GM19328 (cell line): Measurements from ENCODE around the gene OTOF.

Experiments used
- ATAC-seq: cut with Tn5 transposase; IDR thresholded peaks from one replicate; pipeline ENCODE4 v1.9.1; 2021; ENCODE audit warnings: mild to moderate bottlenecking, moderate library complexity; ENCODE audit not compliant: unreplicated experiment

OTOF gene

DNA sequence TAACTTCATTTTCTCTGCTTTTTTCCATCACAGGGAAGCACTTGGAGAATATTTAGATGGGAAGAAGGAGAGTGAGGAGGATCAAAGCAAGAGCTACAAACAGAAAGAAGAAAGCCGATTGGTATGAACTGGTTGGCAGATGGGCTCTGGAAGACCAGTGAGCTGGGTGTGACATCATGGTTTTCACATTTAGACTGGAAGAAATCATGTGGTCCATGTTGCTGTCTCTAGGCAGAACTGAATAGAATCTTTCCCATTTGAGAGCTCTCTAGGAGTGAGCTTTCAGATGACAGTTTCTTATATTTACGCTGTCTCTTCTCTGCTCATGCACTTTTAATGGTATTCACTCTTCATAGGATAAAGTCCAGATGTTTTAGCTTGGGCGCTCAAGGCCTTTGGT is 63.6 kb downstream of the OTOF start:
- no peak for ATAC-seq

DNA sequence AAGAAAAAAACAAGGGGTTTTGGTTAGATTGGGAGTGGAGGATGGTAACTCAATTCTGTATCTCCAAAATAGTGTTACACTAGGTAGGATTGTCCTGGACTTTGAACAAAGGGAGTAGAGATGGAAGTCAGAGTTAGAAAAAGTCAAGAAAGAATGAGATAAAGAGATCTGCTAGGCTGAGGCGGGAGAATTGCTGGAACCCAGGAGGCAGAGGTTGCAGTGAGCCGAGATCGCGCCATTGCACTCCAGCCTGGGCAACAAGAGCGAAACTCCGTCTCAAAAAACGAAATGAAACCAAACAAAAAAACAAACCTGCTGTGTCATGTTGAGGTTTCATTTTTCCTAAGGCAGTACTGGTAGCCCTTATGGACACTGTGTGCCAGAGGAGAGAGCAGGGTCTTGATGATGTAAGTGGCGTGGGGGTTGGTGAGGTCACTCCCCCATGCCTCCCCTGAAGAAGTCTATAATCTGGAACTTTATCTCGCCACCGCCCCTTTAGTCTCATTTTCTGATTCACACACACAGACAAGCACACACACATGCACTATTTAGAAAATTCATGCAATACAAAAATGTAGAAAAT is 65.7 kb downstream of the OTOF start:
- ATAC-seq = no peak

DNA sequence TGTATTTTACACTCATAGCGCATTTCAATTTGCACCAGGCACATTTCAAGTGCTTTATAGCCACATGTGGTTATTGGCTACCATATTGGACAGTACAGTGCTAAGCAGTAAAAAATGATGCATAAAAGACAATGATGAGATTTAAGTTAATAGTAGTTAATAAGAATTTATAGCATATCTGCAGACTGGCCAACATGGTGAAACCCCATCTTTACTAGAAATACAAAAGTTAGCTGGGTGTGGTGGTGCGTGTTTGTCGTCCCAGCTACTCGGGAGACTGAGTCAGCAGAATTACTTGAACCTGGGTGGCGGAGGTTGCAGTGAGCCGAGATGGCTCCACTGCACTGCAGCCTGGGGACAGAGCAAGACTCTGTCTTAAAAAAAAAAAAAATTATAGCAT is 66.5 kb downstream of the OTOF start:
- ATAC-seq = no peak

DNA sequence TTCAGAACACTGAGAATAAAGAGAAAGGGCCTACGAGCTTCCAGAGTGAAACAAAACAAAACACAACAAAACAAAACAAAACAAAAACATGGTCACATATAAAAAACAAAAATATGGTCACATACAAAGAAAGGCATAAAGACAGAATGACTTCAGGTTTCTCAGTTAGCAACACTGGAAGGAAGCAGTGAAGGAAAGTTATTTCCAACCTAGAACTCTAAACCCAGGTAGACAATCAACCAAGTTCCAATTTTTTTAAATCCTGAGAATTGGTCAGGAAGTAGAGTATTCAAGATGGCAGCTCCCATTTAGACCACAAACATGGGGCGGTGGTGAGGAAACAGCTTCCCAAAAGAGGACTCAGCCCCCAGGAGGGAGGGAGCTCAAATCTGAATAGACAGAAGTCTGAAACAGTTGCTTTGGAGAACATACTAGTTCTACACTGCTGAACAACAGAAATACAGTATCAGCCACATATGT is 67.1 kb downstream of the OTOF start:
- ATAC-seq = no peak

DNA sequence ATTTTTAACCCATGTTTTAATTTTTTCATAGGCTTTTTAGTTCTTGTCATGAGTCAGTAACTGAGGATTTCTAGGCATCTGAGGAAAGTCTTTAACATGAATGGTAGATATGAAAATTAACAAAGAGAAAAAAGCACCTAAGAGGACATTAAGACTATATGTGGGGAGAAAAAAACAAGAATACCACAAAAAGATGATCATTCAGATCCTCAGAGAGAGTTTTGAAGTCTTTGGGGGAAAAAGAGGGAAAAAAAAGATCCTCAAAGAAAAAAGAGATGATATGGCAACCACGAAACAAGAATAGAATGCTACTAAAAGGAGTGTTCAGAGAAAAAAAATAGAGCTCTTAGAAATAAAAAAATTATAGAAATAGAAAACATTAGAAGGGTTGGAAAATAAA is 68.1 kb downstream of the OTOF start:
- no peak for ATAC-seq

DNA sequence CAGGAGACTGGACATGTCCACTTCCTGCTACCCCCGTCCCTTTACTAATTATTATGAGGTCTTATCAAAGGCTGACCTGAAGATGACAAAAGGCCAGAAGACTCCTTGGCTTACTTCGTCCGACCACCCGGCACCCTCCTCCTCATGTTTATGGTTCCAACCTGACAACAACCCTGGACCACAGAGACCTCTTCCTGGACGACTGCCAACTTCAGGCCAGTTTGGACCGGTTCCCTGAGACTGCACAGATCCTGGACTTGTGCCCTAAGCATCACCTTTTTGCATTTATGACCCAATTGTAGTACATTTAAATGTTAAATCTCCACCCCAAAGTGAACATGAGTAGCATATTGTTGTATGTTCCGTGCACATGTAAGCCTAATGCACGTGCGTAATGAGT is 70.4 kb downstream of the OTOF start:
- ATAC-seq = no peak
